ENCODE measurements around the gene CTRB1.
"Not testable (repeated sequence)": the region's sequence is repeated elsewhere in the genome, so short reads cannot be mapped to it uniquely, and the experiment has no call there.

Gene CTRB1

GRCh38 chr16:75256696-75257343 lies 38.0 kb downstream of the CTRB1 start:
- no peak for DNase-seq (ENCODE audit: low spot score)

- DNase-seq (ENCODE audit: low spot score), result no peak
These were observed 39.4 kb downstream of the CTRB1 start for GRCh38 chr16:75257886-75258806.

GRCh38 chr16:75258807-75259141 lies 40.0 kb downstream of the CTRB1 start:
- DNase-seq (ENCODE audit: low spot score), result no peak

GRCh38 chr16:75260851-75261589 lies 42.2 kb downstream of the CTRB1 start:
- DNase-seq (ENCODE audit: low spot score), result no peak

- DNase-seq (ENCODE audit: low spot score), result no peak
These were observed 42.8 kb downstream of the CTRB1 start for GRCh38 chr16:75261590-75262078.

- DNase-seq (ENCODE audit: low spot score), result no peak
These were observed 43.5 kb downstream of the CTRB1 start for GRCh38 chr16:75262104-75262799.

GRCh38 chr16:75262800-75263127 lies 44.0 kb downstream of the CTRB1 start:
- no peak for DNase-seq (ENCODE audit: low spot score)

- DNase-seq (ENCODE audit: low spot score), result no peak
These were observed 44.6 kb downstream of the CTRB1 start for GRCh38 chr16:75263291-75263962.

GRCh38 chr16:75263963-75264445 lies 45.2 kb downstream of the CTRB1 start:
- peak; percentile 50 for DNase-seq (ENCODE audit: low spot score)

GRCh38 chr16:75264457-75264998 lies 45.7 kb downstream of the CTRB1 start:
- peak; percentile 86 for DNase-seq (ENCODE audit: low spot score)

- no peak for DNase-seq (ENCODE audit: low spot score)
These were observed 46.5 kb downstream of the CTRB1 start for GRCh38 chr16:75264999-75265910.

- peak; percentile 80 for DNase-seq (ENCODE audit: low spot score)
These were observed 47.3 kb downstream of the CTRB1 start for GRCh38 chr16:75265911-75266701.

GRCh38 chr16:75266738-75267630 lies 48.2 kb downstream of the CTRB1 start:
- no peak for DNase-seq (ENCODE audit: low spot score)

GRCh38 chr16:75267631-75268264 lies 49.0 kb downstream of the CTRB1 start:
- DNase-seq (ENCODE audit: low spot score), result no peak

GRCh38 chr16:75269358-75269757 lies 50.6 kb downstream of the CTRB1 start:
- not testable (repeated sequence) for DNase-seq (ENCODE audit: low spot score)

- DNase-seq (ENCODE audit: low spot score), result no peak
These were observed 52.8 kb downstream of the CTRB1 start for GRCh38 chr16:75271441-75272096.

- no peak for DNase-seq (ENCODE audit: low spot score)
These were observed 53.3 kb downstream of the CTRB1 start for GRCh38 chr16:75272097-75272551.

Data from cerebellar cortex (tissue), 1 donor.